Endothelial cell of umbilical vein (primary cell): ENCODE results near the gene MAJIN. TPM values are rescaled to one million over a fixed set of nuclear protein-coding genes. Genes with fewer than 3 reads are reported as not detected.

Experiments used
- BruUV-seq: library from RNA; stranded (reverse); fragments of 400-500 nt; replicated peaks from 2 replicates; lab custom pipeline; 2021; lab: Mats Ljungman, UMichigan
- CTCF ChIA-PET: fragments of 300-600, 350-600 bp; sonication (Branson Sonifier 250); formaldehyde crosslinking; loops from one replicate; lab custom pipeline; 2021; ENCODE audit warnings: antibody characterized with exemption, inconsistent platforms; lab: Charles Lee
- POLR2A ChIA-PET: fragments of 300-600, 350-600 bp; sonication (Branson Sonifier 250); formaldehyde crosslinking; loops from one replicate; lab custom pipeline; 2021; ENCODE audit warnings: antibody characterized with exemption, inconsistent platforms; lab: Charles Lee
- DNase-seq: peaks from one replicate; pipeline ENCODE4 v3.0.0-alpha.2; 2011; ENCODE audit warnings: low read depth, low spot score
- FAIRE-seq: peaks from 2 replicates; lab custom pipeline; 2011; peaks lifted over from hg19 to GRCh38; lab: Jason Lieb, UNC
- H2AFZ ChIP-seq: 2 replicates; pipeline ENCODE4 v1.6.0; 2012; ENCODE audit warnings: low read depth, low read length, control low read depth, inconsistent platforms
- H3K27ac ChIP-seq: 2 replicates; pipeline ENCODE4 v1.5.1; 2011; ENCODE audit warnings: low read depth, mild to moderate bottlenecking, control low read depth, low read length, moderate library complexity; ENCODE audit not compliant: insufficient read depth
- H3K27me3 ChIP-seq, 2 experiments: 2 replicates each; pipeline versions ENCODE4 v1.6.0 to v1.6.1; 2011; ENCODE audit warnings: low read length in 2 of 2, mixed read lengths in 1 of 2; ENCODE audit not compliant: control insufficient read depth in 2 of 2, insufficient read depth in 2 of 2
- H3K36me3 ChIP-seq, 2 experiments: 2 replicates in 1 of 2; 3 replicates in 1 of 2; pipeline ENCODE4 v1.5.1; 2011; ENCODE audit warnings: low read length in 2 of 2, mild to moderate bottlenecking in 1 of 2, moderate library complexity in 1 of 2; ENCODE audit not compliant: control insufficient read depth in 2 of 2, insufficient read depth in 2 of 2; ENCODE audit errors: extremely low read depth in 1 of 2
- H3K4me1 ChIP-seq: 3 replicates; pipeline ENCODE4 v1.5.1; 2011; ENCODE audit warnings: mild to moderate bottlenecking, low read length; ENCODE audit not compliant: control insufficient read depth, insufficient read depth; ENCODE audit errors: extremely low read depth
- H3K4me2 ChIP-seq: 2 replicates; pipeline ENCODE4 v1.6.1; 2011; ENCODE audit warnings: low read length, control low read depth, mixed read lengths; ENCODE audit not compliant: insufficient read depth
- H3K4me3 ChIP-seq, 3 experiments: fragments of 200-600 bp in 1 of 3; sonication (generic), shearing (Covaris generic) in 1 of 3; replicated peaks in 1 of 3; 2 replicates each; pipeline ENCODE4 v1.5.1; 2011 to 2016; ENCODE audit warnings: control low read depth in 3 of 3, low read length in 3 of 3, mild to moderate bottlenecking in 2 of 3, inconsistent platforms in 1 of 3, low read depth in 1 of 3, moderate library complexity in 1 of 3; ENCODE audit not compliant: insufficient read depth in 1 of 3
- H3K79me2 ChIP-seq: 2 replicates; pipeline ENCODE4 v1.6.0; 2012; ENCODE audit warnings: low read length, inconsistent platforms; ENCODE audit not compliant: control insufficient read depth, insufficient read depth
- H3K9ac ChIP-seq: replicated peaks from 2 replicates; pipeline ENCODE3; 2011; ENCODE audit warnings: low read length, control low read depth; ENCODE audit not compliant: insufficient read depth; ENCODE audit errors: extremely low read depth
- H3K9me1 ChIP-seq: replicated peaks from 3 replicates; pipeline ENCODE4 v1.6.0; 2011; ENCODE audit warnings: mild to moderate bottlenecking, low read length; ENCODE audit not compliant: control insufficient read depth, insufficient read depth; ENCODE audit errors: extremely low read depth
- H3K9me3 ChIP-seq: replicated peaks from 2 replicates; pipeline ENCODE4 v1.5.1; 2012; ENCODE audit warnings: low read length, inconsistent platforms; ENCODE audit not compliant: control insufficient read depth, insufficient read depth
- H4K20me1 ChIP-seq: replicated peaks from 2 replicates; pipeline ENCODE3; 2011; ENCODE audit warnings: mild to moderate bottlenecking, low read length; ENCODE audit not compliant: control insufficient read depth, insufficient read depth; ENCODE audit errors: extremely low read depth
- CTCF ChIP-seq, 2 donors: IDR thresholded peaks; 1 replicate in 1 of 2; 2 replicates in 1 of 2; pipeline ENCODE4 v1.5.1; 2011; ENCODE audit warnings: low read length in 2 of 2, mild to moderate bottlenecking in 2 of 2, moderate library complexity in 2 of 2, control low read depth in 1 of 2, inconsistent platforms in 1 of 2, low read depth in 1 of 2; ENCODE audit not compliant: insufficient read depth in 1 of 2; ENCODE audit errors: extremely low read depth in 1 of 2
- EZH2 ChIP-seq: IDR thresholded peaks from 2 replicates; pipeline ENCODE4 v1.6.1; 2012; ENCODE audit warnings: borderline replicate concordance, low read depth, mild to moderate bottlenecking, moderate library complexity, low read length, inconsistent platforms; ENCODE audit not compliant: severe bottlenecking
- FOS ChIP-seq: IDR thresholded peaks from 2 replicates; pipeline ENCODE4 v1.6.1; 2011; ENCODE audit warnings: mild to moderate bottlenecking, low read length, moderate library complexity, borderline replicate concordance; ENCODE audit not compliant: insufficient read depth
- GATA2 ChIP-seq: IDR thresholded peaks from 2 replicates; pipeline ENCODE4 v1.7.0; 2011; ENCODE audit warnings: low read depth, mild to moderate bottlenecking, moderate library complexity, mixed read lengths, low read length; ENCODE audit not compliant: insufficient read length, insufficient read depth
- JUN ChIP-seq: IDR thresholded peaks from 2 replicates; pipeline ENCODE4 v1.6.1; 2011; ENCODE audit warnings: borderline replicate concordance, low read depth; ENCODE audit not compliant: insufficient read length, insufficient read depth
- MYC ChIP-seq: IDR thresholded peaks from one replicate; pipeline ENCODE4 v1.6.1; 2011; ENCODE audit warnings: mild to moderate bottlenecking, low read depth, low read length
- POLR2A ChIP-seq: IDR thresholded peaks from 2 replicates; pipeline ENCODE4 v1.6.1; 2012; ENCODE audit warnings: low read depth, mild to moderate bottlenecking, control low read depth, low read length
- POLR2AphosphoS5 ChIP-seq: IDR thresholded peaks from 2 replicates; pipeline ENCODE4 v1.6.1; 2012; ENCODE audit warnings: low read depth, mild to moderate bottlenecking, control low read depth, low read length, moderate library complexity; ENCODE audit not compliant: insufficient read depth
- dilution Hi-C: fragments of 300-500 bp; cut with MboI; formaldehyde crosslinking; loops from one replicate; pipeline ENCODE4 v1.15.0; 2019; ENCODE audit warnings: low sequenced_read_pairs; ENCODE audit not compliant: extremely low pct_ligation_motif_present
- intact Hi-C: fragments of 100-400 bp; cut with micrococcal nuclease; formaldehyde crosslinking; loops from one replicate; pipeline ENCODE4 v1.10.0; 2022
- polyA plus RNA-seq, 4 experiments: library from polyadenylated mRNA; depleted of rRNA in 3 of 4; stranded (reverse) in 3 of 4; unstranded in 1 of 4; fragments of >200 nt; gene quantifications; 2 replicates each; pipeline versions ENCODE4 v1.2.1 to v1.2.3, GENCODE V29; 2011 to 2012; ENCODE audit warnings: missing spikeins in 1 of 4
- total RNA-seq: library from RNA; stranded (reverse); gene quantifications from 2 replicates; pipeline ENCODE4 v1.2.3, GENCODE V29; 2021
- TF ChIP-seq, protein P1 (sequence below): IDR thresholded peaks from 2 replicates; pipeline ENCODE4 v1.6.1; 2011; ENCODE audit not compliant: insufficient read depth, insufficient read length

Gene MAJIN
- total and polyA plus RNA-seq, 2 donors (not counting 3 experiments of a cell fraction or from before 2014, with no cell fraction given) = 0.07 TPM; not detected in 1

DNA sequence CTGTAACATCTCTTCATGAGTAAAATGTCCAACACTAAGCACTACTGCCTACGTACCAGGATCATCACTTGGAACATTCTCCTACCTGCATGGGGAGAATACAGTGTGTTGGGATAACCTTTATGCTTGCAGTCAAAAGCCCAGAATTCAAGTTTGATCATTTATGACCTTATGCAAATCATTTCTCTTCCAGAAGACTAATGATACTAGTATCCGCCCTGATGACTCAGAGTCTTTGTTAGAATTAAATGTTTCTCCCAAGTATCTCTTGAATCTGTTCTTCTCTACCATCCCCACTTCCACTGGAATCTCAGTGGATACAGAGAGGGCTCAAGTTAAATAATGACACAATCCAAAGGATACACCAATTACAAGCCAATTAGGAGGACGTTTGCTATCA lies 12.4 kb downstream of the MAJIN start:
- ChIA-PET CTCF (no interaction called here), POLR2A (no interaction called here)
- Histone ChIP-seq H3K36me3 (no peaks in the 10 kb centered on the region), H4K20me1 (no peaks in the 10 kb centered on the region), H3K27me3 (peaks cover 8 to 20% of the 10 kb centered on the region in 2 experiments), H3K4me3 (no peak overlapping the region), H3K9me1 (no peaks in the 10 kb centered on the region), H3K4me2 (no peak overlapping the region), H3K79me2 (no peaks in the 10 kb centered on the region), H3K9me3 (no peaks in the 10 kb centered on the region), H3K9ac (no peak overlapping the region), H2AFZ (no peak overlapping the region), H3K27ac (no peak overlapping the region), H3K4me1 (no peaks in the 10 kb centered on the region)
- DNase-seq (no peak), FAIRE-seq (no peak)
- dilution Hi-C loops = no loop called here
- TF ChIP-seq FOS (no peak), JUN (no peak), POLR2AphosphoS5 (no peak), MYC (no peak), CTCF (IDR thresholded peaks at IDR 0.05; ENCODE audit: extremely low read depth in 1 of 2, insufficient read depth in 1 of 2, low read depth in 1 of 2, low read length in 2 of 2) (no peak), POLR2A (no peak), EZH2 (no peak), GATA2 (no peak)
- TF ChIP-seq, protein P1, sequence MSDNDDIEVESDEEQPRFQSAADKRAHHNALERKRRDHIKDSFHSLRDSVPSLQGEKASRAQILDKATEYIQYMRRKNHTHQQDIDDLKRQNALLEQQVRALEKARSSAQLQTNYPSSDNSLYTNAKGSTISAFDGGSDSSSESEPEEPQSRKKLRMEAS = no peak
- intact Hi-C loops = no loop called here
- no TSS peak for BruUV-seq
